Measurements from ENCODE around the gene C1QA.

DNA sequence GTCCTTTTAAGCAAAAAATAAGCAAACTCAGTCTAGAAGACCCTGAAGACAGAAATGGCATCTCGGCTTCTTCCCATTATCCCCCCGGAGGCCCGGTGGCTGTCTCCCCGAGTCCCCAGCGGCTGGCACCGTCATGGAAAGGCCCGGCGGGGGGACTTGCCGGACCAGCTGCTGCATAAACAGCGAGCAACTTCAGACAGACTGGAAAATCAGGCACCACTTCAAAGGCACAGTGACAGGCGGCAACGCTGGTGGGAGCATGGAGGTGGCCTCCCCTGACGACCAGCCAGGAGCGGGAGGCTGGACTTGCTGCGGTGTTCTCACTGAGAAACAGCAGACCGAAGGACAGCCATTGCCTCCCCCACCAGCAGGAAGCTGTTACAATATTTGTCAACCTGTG lies 18.4 kb upstream of the C1QA start:
- TF ChIP-seq, protein P1, sequence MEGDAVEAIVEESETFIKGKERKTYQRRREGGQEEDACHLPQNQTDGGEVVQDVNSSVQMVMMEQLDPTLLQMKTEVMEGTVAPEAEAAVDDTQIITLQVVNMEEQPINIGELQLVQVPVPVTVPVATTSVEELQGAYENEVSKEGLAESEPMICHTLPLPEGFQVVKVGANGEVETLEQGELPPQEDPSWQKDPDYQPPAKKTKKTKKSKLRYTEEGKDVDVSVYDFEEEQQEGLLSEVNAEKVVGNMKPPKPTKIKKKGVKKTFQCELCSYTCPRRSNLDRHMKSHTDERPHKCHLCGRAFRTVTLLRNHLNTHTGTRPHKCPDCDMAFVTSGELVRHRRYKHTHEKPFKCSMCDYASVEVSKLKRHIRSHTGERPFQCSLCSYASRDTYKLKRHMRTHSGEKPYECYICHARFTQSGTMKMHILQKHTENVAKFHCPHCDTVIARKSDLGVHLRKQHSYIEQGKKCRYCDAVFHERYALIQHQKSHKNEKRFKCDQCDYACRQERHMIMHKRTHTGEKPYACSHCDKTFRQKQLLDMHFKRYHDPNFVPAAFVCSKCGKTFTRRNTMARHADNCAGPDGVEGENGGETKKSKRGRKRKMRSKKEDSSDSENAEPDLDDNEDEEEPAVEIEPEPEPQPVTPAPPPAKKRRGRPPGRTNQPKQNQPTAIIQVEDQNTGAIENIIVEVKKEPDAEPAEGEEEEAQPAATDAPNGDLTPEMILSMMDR (IDR thresholded peaks at IDR 0.05) = no peak
- TF ChIP-seq POLR2AphosphoS5 (IDR thresholded peaks at IDR 0.05) = no peak
- TF ChIP-seq POLR2A (IDR thresholded peaks at IDR 0.05) = no peak
- no peak for TF ChIP-seq EP300 (IDR thresholded peaks at IDR 0.05)
